ENCODE data around the gene PPM1N.

Gene PPM1N, protein sequence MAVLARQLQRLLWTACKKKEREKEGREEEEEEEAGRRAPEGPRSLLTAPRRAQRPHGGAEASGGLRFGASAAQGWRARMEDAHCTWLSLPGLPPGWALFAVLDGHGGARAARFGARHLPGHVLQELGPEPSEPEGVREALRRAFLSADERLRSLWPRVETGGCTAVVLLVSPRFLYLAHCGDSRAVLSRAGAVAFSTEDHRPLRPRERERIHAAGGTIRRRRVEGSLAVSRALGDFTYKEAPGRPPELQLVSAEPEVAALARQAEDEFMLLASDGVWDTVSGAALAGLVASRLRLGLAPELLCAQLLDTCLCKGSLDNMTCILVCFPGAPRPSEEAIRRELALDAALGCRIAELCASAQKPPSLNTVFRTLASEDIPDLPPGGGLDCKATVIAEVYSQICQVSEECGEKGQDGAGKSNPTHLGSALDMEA

DNA sequence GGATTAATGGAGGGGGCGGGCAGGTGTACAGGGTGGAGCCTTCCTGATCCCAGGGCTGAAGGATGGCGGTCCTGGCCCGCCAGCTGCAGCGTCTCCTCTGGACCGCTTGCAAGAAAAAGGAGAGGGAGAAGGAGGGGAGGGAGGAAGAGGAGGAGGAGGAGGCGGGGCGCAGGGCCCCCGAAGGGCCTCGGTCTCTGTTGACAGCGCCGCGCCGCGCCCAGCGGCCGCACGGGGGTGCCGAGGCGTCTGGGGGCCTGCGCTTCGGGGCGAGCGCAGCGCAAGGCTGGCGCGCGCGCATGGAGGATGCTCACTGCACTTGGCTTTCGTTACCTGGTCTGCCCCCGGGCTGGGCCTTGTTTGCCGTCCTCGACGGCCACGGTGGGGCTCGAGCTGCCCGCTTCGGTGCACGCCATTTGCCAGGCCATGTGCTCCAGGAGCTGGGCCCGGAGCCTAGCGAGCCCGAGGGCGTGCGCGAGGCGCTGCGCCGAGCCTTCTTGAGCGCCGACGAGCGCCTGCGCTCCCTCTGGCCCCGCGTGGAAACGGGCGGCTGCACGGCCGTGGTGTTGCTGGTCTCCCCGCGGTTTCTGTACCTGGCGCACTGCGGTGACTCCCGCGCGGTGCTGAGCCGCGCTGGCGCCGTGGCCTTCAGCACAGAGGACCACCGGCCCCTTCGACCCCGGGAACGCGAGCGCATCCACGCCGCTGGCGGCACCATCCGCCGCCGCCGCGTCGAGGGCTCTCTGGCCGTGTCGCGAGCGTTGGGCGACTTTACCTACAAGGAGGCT lies at the start of gene PPM1N:
TSS of gene PPM1N (plus strand) at position 33 of the 785 bp plus-strand sequence. CDS start at position 63, 30 bp downstream.
- ATAC-seq (replicated peaks) = peak; percentile 41 to 43
- peaks cover 34 to 62% of the 10 kb centered on the region in 2 donors for H3K4me1 Mint-ChIP-seq
- peaks cover 0 to 4% of the 10 kb centered on the region in 2 donors for H3K9me3 Mint-ChIP-seq
- no peak for DNase-seq
- H3K27ac Mint-ChIP-seq = peak within 1 kb of the TSS; percentile 83
- H3K27me3 Mint-ChIP-seq = peaks cover 17 to 21% of the 10 kb centered on the region in 2 donors
- peak within 1 kb of the TSS; percentile 85 to 87 for H3K4me3 Mint-ChIP-seq
- H3K36me3 Mint-ChIP-seq = peaks cover 9 to 13% of the 10 kb centered on the region in 2 donors

DNA sequence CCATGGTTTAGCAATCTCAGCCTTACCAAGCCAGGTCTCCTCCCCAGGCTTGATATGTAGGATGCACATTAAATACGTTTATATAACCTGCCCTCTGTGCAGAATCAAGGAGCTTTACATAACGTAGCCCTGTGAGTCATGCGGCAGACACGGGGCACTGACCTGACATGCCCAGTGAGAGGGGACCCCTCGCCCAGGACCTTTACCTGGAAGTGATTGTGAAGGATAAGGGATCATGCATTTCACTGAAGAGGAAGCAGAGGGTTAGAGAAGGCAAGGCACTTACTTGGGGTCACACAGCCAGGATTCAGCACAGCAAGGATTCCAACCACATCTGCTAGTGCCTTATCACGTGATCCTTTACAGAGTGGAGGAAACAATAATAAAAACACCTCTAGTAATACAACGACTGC lies 49.4 kb upstream of the PPM1N start:
- Mint-ChIP-seq H3K4me3 (peak overlapping the region; percentile 28 to 60), H3K9me3 (no peaks in the 10 kb centered on the region), H3K27ac (peak overlapping the region; percentile 74), H3K4me1 (peaks cover 33 to 56% of the 10 kb centered on the region in 2 donors), H3K27me3 (no peaks in the 10 kb centered on the region), H3K36me3 (peaks cover 0 to 3% of the 10 kb centered on the region in 2 donors)
- DNase-seq (no peak), ATAC-seq (replicated peaks) (no peak)

DNA sequence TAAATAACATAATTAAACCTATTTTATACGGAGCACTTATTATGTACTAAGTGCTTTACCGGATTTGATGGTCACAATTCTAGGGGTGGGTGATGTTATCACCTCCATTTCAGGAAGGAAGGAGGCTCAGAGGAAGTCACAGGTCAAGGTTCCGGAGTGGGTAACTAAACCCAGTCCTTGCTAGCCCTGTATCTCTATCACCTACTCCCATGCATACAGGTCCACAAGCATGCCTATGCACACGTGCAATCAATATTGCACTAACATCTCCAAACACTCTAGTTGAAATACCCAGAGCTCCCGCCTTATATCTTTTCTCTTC lies 48.3 kb upstream of the PPM1N start:
- Mint-ChIP-seq H3K9me3 (no peaks in the 10 kb centered on the region), H3K4me3 (peak overlapping the region; percentile 91 to 93), H3K4me1 (peaks cover 28 to 54% of the 10 kb centered on the region in 2 donors), H3K27ac (peak overlapping the region; percentile 97), H3K36me3 (peaks cover 0 to 3% of the 10 kb centered on the region in 2 donors), H3K27me3 (no peaks in the 10 kb centered on the region)
- no peak for DNase-seq
- ATAC-seq (replicated peaks) = peak; percentile 15 to 16

DNA sequence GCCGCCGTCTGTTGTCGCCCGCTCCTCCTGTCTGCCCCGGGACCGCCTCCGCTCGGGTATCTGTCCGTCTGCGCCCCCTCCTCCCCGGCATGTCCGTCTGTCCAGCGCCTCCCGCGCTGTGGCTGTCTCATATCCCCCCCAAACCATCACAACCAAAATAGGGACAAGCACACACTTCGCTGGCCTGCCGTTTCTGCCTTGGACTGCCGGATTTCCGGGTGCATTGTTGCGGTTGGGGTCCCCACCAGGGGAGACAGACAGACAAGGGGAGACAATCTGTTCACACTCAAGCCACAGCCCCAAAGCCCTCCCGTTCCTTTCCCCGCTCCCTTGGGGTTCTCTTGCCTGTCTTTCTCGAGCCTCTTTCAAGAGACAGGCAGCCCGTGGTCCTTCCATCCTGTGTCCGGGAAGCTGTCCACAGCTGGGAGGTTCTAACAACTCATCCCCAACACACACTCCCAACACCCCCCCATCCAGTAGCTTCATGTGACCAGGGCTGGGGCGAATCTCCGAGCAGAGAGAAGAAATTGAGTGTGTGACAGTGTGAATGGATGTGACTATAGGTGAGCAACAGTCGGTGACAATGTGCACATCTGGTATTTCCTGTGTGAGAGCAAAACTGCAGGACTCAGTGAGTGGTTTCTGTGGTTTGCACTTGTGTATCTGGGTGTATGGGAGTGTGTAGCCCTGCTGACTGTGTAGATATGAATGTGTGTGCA lies 47.0 kb upstream of the PPM1N start:
- H3K4me1 Mint-ChIP-seq = peaks cover 32 to 56% of the 10 kb centered on the region in 2 donors
- no peaks in the 10 kb centered on the region for H3K36me3 Mint-ChIP-seq
- H3K9me3 Mint-ChIP-seq = no peaks in the 10 kb centered on the region
- peak overlapping the region; percentile 96 for H3K27ac Mint-ChIP-seq
- no peaks in the 10 kb centered on the region for H3K27me3 Mint-ChIP-seq
- ATAC-seq (replicated peaks) (peak; percentile 10), DNase-seq (peak; percentile 32)
- H3K4me3 Mint-ChIP-seq = peak overlapping the region; percentile 87 to 88

DNA sequence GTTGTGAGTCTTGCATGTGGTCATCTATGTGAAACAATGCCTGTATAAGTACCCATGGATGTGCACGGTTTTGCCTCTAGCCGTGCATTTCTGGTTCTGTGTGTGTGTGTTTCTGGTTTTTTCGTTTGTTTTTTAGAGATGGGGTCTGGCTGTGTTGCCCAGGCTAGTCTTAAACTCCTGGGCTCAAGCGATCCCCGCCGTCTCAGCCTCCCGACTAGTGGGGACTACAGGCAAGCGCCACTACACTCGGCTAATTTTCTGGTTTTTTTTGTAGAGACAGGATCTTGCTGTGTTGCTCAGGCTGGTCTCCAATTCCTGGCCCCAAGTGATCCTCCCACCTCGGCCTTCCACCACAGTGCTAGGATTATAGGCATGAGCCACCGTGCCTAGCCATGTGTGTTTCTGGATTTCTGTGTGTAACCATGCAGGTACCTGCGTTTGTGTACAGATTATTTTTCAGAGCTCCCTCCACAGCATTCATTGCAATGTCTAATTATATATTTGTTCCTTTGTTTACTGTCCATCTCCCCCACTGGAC lies 46.3 kb upstream of the PPM1N start:
- ATAC-seq (replicated peaks) = no peak
- peaks cover 0 to 2% of the 10 kb centered on the region in 2 donors for H3K36me3 Mint-ChIP-seq
- H3K4me3 Mint-ChIP-seq = peak overlapping the region; percentile 87 to 88
- peak overlapping the region; percentile 96 for H3K27ac Mint-ChIP-seq
- no peaks in the 10 kb centered on the region for H3K27me3 Mint-ChIP-seq
- no peak for DNase-seq
- H3K4me1 Mint-ChIP-seq = peaks cover 36 to 57% of the 10 kb centered on the region in 2 donors
- no peaks in the 10 kb centered on the region for H3K9me3 Mint-ChIP-seq

DNA sequence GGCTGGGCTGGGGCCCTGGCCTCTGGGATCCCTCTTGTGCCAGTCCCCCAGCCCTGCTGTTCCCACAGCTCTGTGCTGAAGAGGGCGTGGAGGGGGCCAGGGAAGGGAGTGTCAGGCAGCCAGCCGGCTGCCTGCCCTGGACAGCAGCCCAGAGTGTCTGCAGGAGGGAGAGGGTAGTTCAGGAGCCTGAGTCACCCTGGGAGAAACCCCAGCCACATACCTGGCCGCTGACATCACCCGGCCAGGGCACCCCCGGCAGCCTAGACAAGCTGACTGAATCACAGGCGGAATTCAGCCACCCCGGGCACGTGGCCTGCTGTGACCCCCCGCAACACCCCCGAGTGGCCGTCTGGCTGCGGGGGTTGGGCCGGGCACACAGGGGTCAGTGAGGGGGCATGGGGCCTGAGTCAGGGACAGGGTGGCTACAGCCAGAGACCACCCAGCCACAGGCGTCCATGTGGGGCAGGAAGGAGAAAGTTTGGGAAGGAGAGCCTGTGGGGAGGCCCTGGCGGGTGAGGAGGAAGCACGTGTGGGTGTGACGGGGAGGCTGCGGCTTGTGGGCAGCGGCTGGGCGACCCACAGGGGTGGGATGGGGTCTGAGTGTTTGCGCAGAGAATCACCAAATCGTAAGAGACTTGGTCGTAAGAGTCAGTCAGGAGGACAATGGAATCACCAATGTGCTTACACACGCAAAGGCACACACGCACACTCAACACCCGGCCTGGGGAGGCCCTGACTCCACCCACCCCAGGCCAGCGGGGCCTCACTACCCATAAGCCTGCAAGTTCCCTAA lies 42.3 kb upstream of the PPM1N start:
- H3K4me3 Mint-ChIP-seq = peak overlapping the region; percentile 73 to 74
- ATAC-seq (replicated peaks) (peak; percentile 79), DNase-seq (peak; percentile 72)
- peaks cover 0 to 6% of the 10 kb centered on the region in 2 donors for H3K27me3 Mint-ChIP-seq
- peaks cover 33 to 53% of the 10 kb centered on the region in 2 donors for H3K4me1 Mint-ChIP-seq
- peaks cover 0 to 2% of the 10 kb centered on the region in 2 donors for H3K36me3 Mint-ChIP-seq
- peak overlapping the region; percentile 98 for H3K27ac Mint-ChIP-seq
- H3K9me3 Mint-ChIP-seq = no peaks in the 10 kb centered on the region

DNA sequence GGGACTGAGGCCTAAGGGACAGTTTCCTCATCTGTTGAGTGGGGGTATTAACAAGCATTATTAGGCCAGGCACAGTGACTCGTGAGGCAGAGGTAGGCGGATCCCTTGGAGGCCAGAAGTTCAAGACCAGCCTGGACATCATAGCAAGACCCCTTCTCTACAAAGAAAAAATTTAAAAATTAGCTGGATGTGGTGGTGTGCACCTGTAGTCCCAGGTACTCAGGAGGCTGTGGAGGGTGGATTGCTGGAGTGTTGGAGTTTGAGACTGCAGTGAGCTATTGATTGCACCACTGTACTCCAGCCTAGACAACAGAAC lies 41.8 kb upstream of the PPM1N start:
- Mint-ChIP-seq H3K4me1 (peaks cover 29 to 51% of the 10 kb centered on the region in 2 donors), H3K36me3 (peaks cover 0 to 2% of the 10 kb centered on the region in 2 donors), H3K27ac (peak overlapping the region; percentile 98), H3K27me3 (peaks cover 0 to 6% of the 10 kb centered on the region in 2 donors), H3K9me3 (no peaks in the 10 kb centered on the region), H3K4me3 (peak overlapping the region in 1 of 2 donors; percentile 73)
- ATAC-seq (replicated peaks) = no peak
- DNase-seq = no peak

DNA sequence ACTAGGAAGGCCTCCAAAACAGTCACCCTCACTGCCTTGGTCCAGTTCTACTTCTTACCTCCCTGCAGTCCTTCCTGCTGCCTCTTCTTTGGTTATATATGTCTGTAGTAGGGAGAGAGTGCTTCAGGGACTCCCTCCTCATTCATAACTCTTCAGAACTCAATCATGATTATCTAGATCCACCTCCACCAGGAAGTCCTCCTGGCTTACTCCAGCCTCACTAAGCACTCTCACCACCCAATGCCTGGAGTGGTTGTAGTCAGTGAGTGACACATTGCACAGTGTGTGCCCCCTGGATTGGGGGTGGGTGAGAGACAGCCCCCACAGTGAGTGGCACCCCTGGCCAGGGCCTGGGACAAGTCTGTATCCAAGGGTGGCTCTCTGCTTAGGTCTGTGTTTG lies 40.5 kb upstream of the PPM1N start:
- ATAC-seq (replicated peaks) (no peak), DNase-seq (no peak)
- peak overlapping the region in 1 of 2 donors; percentile 34 for H3K4me3 Mint-ChIP-seq
- peaks cover 0 to 6% of the 10 kb centered on the region in 2 donors for H3K27me3 Mint-ChIP-seq
- peaks cover 0 to 2% of the 10 kb centered on the region in 2 donors for H3K36me3 Mint-ChIP-seq
- H3K4me1 Mint-ChIP-seq = peaks cover 28 to 41% of the 10 kb centered on the region in 2 donors
- H3K27ac Mint-ChIP-seq = no peak overlapping the region
- H3K9me3 Mint-ChIP-seq = no peaks in the 10 kb centered on the region

DNA sequence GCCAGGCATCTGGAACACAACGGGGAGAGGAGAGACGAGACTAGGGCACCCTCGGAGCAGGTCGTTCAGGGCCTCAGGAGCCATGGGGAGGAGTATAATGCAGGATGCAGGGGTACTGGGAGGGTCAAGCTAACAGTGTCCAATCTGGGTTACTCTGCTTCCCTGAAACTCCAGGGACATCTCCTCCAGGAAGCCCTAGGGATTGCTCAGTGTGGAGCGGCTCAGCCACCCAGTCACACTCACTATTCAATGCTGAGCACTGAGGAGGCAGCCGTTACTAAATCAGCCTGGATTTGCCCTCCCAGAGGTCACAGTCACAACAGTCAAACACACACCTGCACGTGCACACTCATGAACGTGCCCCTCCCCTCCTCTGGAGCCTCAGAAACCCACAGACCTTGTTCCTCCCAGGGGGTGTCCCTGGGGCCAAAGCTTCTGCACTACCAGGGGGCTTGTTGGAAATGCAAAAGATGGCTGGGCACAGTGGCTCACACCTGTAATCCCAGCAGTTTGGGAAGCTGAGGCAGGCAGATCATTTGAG lies 37.4 kb upstream of the PPM1N start:
- DNase-seq (no peak), ATAC-seq (replicated peaks) (no peak)
- H3K4me3 Mint-ChIP-seq = no peak overlapping the region
- H3K36me3 Mint-ChIP-seq = peaks cover 0 to 2% of the 10 kb centered on the region in 2 donors
- no peaks in the 10 kb centered on the region for H3K9me3 Mint-ChIP-seq
- peak overlapping the region; percentile 75 for H3K27ac Mint-ChIP-seq
- H3K4me1 Mint-ChIP-seq = peaks cover 22 to 28% of the 10 kb centered on the region in 2 donors
- H3K27me3 Mint-ChIP-seq = peaks cover 8 to 13% of the 10 kb centered on the region in 2 donors

DNA sequence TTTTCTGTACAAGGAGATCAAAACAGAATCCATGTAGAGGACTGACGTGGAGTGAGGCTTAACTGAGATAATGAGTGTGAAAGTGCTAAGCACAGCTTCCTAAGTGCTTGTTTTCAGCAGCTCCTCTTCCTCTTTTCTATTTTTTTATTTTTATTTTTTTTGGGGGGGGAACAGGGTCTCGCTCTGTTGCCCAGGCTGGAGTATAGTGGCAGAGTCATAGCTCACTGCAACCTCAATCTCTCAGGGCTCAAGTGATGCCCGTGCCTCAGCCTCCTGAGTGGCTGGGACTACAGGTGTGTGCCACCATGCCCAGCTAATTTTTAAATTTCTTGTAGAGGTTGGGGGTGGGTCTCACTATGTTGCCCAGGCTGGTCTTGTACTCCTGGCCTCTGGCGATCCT lies 36.1 kb upstream of the PPM1N start:
- no peak for DNase-seq
- no peak overlapping the region for H3K27ac Mint-ChIP-seq
- no peaks in the 10 kb centered on the region for H3K36me3 Mint-ChIP-seq
- H3K27me3 Mint-ChIP-seq = peaks cover 8 to 13% of the 10 kb centered on the region in 2 donors
- no peaks in the 10 kb centered on the region for H3K9me3 Mint-ChIP-seq
- peak; percentile 23 to 52 for ATAC-seq (replicated peaks)
- peaks cover 17 to 24% of the 10 kb centered on the region in 2 donors for H3K4me1 Mint-ChIP-seq
- H3K4me3 Mint-ChIP-seq = no peak overlapping the region

DNA sequence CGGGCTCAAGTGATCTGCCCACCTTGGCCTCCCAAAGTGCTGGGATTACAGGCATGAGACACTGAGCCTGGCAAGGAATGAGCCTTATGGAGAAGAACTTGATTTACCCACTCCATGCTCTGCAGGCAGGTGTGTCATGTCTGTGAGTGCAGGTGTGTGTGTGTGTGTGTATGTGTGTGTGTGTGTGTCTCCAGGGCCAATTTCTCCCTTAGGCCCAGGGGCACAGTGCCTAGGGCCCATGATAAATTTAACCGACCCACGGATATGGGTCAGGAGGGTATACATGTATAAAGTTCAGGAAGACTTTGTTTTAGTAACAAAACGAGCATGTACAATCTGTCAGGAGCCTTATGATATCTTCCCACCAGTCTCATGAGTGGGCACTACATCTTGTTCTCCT lies 35.0 kb upstream of the PPM1N start:
- DNase-seq (no peak), ATAC-seq (replicated peaks) (no peak)
- no peaks in the 10 kb centered on the region for H3K9me3 Mint-ChIP-seq
- peak overlapping the region; percentile 47 for H3K27ac Mint-ChIP-seq
- H3K4me1 Mint-ChIP-seq = peaks cover 23 to 34% of the 10 kb centered on the region in 2 donors
- H3K4me3 Mint-ChIP-seq = no peak overlapping the region
- no peaks in the 10 kb centered on the region for H3K36me3 Mint-ChIP-seq
- H3K27me3 Mint-ChIP-seq = peaks cover 8 to 13% of the 10 kb centered on the region in 2 donors

DNA sequence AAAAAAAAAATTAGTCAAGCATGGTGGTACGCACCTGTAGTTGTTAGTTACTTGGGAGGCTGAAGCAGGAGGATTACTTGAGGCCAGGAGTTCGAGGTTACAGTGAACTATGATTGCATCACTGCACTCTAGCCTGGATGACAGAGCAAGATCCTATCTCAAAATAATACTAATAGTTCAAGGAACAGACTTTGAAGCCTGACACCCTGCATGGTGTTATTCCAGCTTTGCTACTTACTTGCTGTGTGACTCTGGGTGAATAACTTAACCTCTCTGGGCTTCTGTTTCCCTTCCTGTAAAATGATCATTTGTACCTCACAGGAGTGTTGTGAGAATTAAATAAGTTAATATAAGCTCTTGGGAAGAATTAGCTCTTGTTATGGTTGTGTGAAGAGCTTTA lies 34.0 kb upstream of the PPM1N start:
- peak overlapping the region; percentile 7 for H3K27ac Mint-ChIP-seq
- peaks cover 8 to 13% of the 10 kb centered on the region in 2 donors for H3K27me3 Mint-ChIP-seq
- no peaks in the 10 kb centered on the region for H3K36me3 Mint-ChIP-seq
- no peak for DNase-seq
- no peak overlapping the region for H3K4me3 Mint-ChIP-seq
- peaks cover 29 to 41% of the 10 kb centered on the region in 2 donors for H3K4me1 Mint-ChIP-seq
- no peaks in the 10 kb centered on the region for H3K9me3 Mint-ChIP-seq
- ATAC-seq (replicated peaks) = no peak

DNA sequence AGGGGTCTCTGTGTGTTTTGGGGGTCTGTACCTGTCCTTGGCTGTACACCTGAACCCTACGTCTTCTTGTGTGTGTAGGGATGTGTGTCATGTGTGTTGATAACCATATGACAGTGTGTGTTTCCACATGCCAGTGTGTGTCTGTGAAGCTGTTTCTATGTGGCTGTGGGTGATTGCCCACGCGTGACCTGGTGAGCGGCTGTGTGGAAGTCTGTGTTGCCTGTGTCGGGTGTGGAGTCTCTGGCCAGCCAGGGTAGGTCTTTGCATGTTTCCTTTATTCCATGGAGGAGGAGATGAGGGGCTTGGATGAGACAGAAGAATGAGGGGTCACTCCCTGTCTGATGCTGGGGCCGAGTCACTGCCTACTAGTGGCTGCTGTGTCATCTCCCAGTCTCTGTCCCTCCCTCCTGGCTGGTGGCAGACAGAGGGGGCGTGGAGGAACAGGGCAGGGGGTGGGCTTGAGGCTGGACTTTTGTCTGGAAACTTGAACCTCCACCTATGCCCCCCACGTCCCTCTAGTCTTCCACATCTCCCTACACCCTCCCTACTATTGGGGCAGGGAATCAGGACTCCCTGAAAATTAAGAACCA lies 33.3 kb upstream of the PPM1N start:
- Mint-ChIP-seq H3K9me3 (no peaks in the 10 kb centered on the region), H3K27me3 (peaks cover 8 to 13% of the 10 kb centered on the region in 2 donors), H3K4me1 (peaks cover 35 to 48% of the 10 kb centered on the region in 2 donors), H3K36me3 (peaks cover 0 to 2% of the 10 kb centered on the region in 2 donors), H3K27ac (peak overlapping the region; percentile 7), H3K4me3 (no peak overlapping the region)
- DNase-seq (no peak), ATAC-seq (replicated peaks) (no peak)

All from stimulated activated naive B cell treated with anti-CD40 and anti-IgM and Interleukin-4, amounts not matched to agents 10 μg/mL and 1 μg/mL and 100 μg/mL, for 72 hours (primary cell).